Trophoblast cell (in vitro differentiated cells and primary cell): ENCODE measurements around the gene DNPH1.

Experiments
- DNase-seq, 2 donors: peaks; one replicate each; pipeline ENCODE4 v3.0.0-alpha.2; 2016
- H2AFZ ChIP-seq: 2 replicates; pipeline ENCODE4 v1.6.1; 2013; ENCODE audit warnings: low read length, moderate library complexity, mild to moderate bottlenecking; ENCODE audit not compliant: insufficient read depth, poor library complexity
- H2AK5ac ChIP-seq: 2 replicates; pipeline ENCODE4 v1.6.1; 2013; ENCODE audit warnings: mild to moderate bottlenecking, low read length
- H2BK120ac ChIP-seq: 2 replicates; pipeline ENCODE4 v1.6.1; 2013; ENCODE audit warnings: low read length, mild to moderate bottlenecking, moderate library complexity; ENCODE audit not compliant: insufficient read depth, poor library complexity
- H2BK12ac ChIP-seq: 2 replicates; pipeline ENCODE4 v1.6.1; 2013; ENCODE audit warnings: mild to moderate bottlenecking, low read length, moderate library complexity
- H2BK5ac ChIP-seq: 2 replicates; pipeline ENCODE4 v1.6.1; 2013; ENCODE audit warnings: low read length, low read depth, moderate library complexity, mild to moderate bottlenecking; ENCODE audit not compliant: poor library complexity
- H3K14ac ChIP-seq: 2 replicates; pipeline ENCODE4 v1.6.1; 2013; ENCODE audit warnings: mild to moderate bottlenecking, low read length
- H3K18ac ChIP-seq: 2 replicates; pipeline ENCODE4 v1.6.1; 2013; ENCODE audit warnings: mild to moderate bottlenecking, low read length
- H3K23ac ChIP-seq: 2 replicates; pipeline ENCODE4 v1.6.1; 2013; ENCODE audit warnings: low read length
- H3K27ac ChIP-seq: 2 replicates; pipeline ENCODE4 v1.5.1; 2013; ENCODE audit warnings: low read depth, mild to moderate bottlenecking, inconsistent platforms, low read length, moderate library complexity
- H3K27me3 ChIP-seq: 2 replicates; pipeline ENCODE4 v1.6.1; 2013; ENCODE audit warnings: inconsistent platforms, mild to moderate bottlenecking, low read length, moderate library complexity; ENCODE audit not compliant: insufficient read depth
- H3K36me3 ChIP-seq, 2 experiments: 1 replicate in 1 of 2; 2 replicates in 1 of 2; pipeline ENCODE4 v1.6.1; 2013; ENCODE audit warnings: low read length in 2 of 2, mild to moderate bottlenecking in 2 of 2, moderate library complexity in 1 of 2; ENCODE audit not compliant: insufficient read depth in 2 of 2, control insufficient read depth in 1 of 2
- H3K4ac ChIP-seq: 2 replicates; pipeline ENCODE4 v1.6.1; 2013; ENCODE audit warnings: low read depth, mild to moderate bottlenecking, low read length, moderate library complexity
- H3K4me1 ChIP-seq, 2 experiments: 1 replicate in 1 of 2; 2 replicates in 1 of 2; pipeline ENCODE4 v1.6.1; 2013; ENCODE audit warnings: low read length in 2 of 2, mild to moderate bottlenecking in 2 of 2, moderate library complexity in 1 of 2; ENCODE audit not compliant: insufficient read depth in 2 of 2, control insufficient read depth in 1 of 2
- H3K4me2 ChIP-seq: 2 replicates; pipeline ENCODE4 v1.6.1; 2013; ENCODE audit warnings: inconsistent platforms, mild to moderate bottlenecking, low read length, moderate library complexity
- H3K4me3 ChIP-seq: 2 replicates; pipeline ENCODE4 v1.5.1; 2013; ENCODE audit warnings: mild to moderate bottlenecking, low read depth, low read length, inconsistent platforms
- H3K79me1 ChIP-seq: one replicate; pipeline ENCODE4 v1.6.1; 2013; ENCODE audit warnings: low read length
- H3K79me2 ChIP-seq: 2 replicates; pipeline ENCODE4 v1.6.1; 2013; ENCODE audit warnings: low read length, mild to moderate bottlenecking; ENCODE audit not compliant: control insufficient read depth, insufficient read depth, poor library complexity
- H3K9ac ChIP-seq: 2 replicates; pipeline ENCODE4 v1.6.1; 2013; ENCODE audit warnings: mild to moderate bottlenecking, low read length
- H3K9me3 ChIP-seq: 2 replicates; pipeline ENCODE4 v1.6.1; 2013; ENCODE audit warnings: low read depth, mild to moderate bottlenecking, control low read depth, inconsistent platforms, low read length; ENCODE audit not compliant: insufficient read depth
- H4K12ac ChIP-seq: 2 replicates; pipeline ENCODE4 v1.6.1; 2013; ENCODE audit warnings: low read depth, mild to moderate bottlenecking, low read length, moderate library complexity
- H4K8ac ChIP-seq: 2 replicates; pipeline ENCODE4 v1.6.1; 2013; ENCODE audit warnings: low read depth, mild to moderate bottlenecking, low read length, moderate library complexity
- H4K91ac ChIP-seq: one replicate; pipeline ENCODE4 v1.6.1; 2013; ENCODE audit warnings: low read depth, mild to moderate bottlenecking, low read length, moderate library complexity
- WGBS: extraction: QIAGEN DNeasy Blood & Tissue Kit; methylation state at CpG from one replicate; pipeline ENCODE4 v1.1.7; 2013; ENCODE audit warnings: missing lambda C conversion rate; ENCODE audit not compliant: insufficient read length, insufficient coverage; ENCODE audit errors: extremely low coverage; 5-methylcytosine and 5-hydroxymethylcytosine counted together

The DNPH1 gene

DNA sequence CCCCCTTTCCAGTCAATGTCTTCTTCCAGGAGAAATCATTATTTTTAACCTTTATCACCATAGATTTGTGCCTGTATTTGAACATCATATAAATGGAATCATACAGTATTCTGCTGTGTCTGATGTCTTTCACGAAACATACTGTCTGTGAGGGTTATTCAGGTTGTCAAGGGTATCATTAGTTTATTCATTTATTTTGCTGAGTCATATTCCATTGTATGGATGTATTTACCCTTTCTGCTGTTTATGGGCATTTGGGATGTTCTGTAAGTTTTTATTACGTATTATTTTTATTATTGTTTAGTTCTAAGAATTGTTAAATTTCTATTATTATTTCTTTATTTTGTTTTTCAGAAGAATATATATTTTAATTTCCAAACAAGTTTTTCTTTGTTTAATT, 22.0 kb downstream of the DNPH1 start:
- Histone ChIP-seq H3K27ac (no peak overlapping the region), H2AFZ (no peak overlapping the region), H3K27me3 (no peaks in the 10 kb centered on the region), H3K4me3 (no peak overlapping the region), H2BK120ac (no peak overlapping the region), H3K79me1 (no peaks in the 10 kb centered on the region), H3K9ac (no peak overlapping the region), H4K12ac (no peak overlapping the region), H4K8ac (no peak overlapping the region), H3K18ac (no peak overlapping the region), H3K79me2 (no peaks in the 10 kb centered on the region), H3K36me3 (peaks cover 5 to 10% of the 10 kb centered on the region in 2 experiments), H3K4me1 (no peaks in the 10 kb centered on the region), H2BK12ac (no peak overlapping the region), H3K4me2 (no peak overlapping the region), H3K23ac (no peak overlapping the region), H2BK5ac (no peak overlapping the region), H3K9me3 (no peaks in the 10 kb centered on the region), H3K4ac (no peak overlapping the region), H3K14ac (no peak overlapping the region), H4K91ac (no peak overlapping the region), H2AK5ac (no peak overlapping the region)
- no peak for DNase-seq
- WGBS, result no CpG with 5 or more reads among the region's 2 CpGs

DNA sequence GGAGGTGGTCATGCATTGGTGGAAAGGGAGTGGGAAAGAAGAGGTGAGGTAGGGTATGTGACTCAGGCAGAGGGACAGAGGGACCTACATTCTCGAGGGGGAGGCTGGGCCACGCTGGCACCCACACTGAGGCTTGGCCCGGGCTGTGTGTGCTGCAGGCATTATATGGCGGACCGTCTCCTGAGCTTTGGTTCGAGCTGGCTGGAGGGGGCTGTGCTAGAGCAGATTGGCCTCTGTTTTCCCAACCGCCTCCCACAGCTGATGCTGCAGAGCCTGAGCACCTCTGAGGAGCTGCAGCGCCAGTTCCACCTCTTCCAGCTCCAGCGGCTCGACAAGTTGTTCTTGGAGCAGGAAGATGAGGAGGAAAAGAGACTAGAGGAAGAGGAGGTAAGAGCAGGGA, 23.4 kb downstream of the DNPH1 start:
- no CpG with 5 or more reads among the region's 10 CpGs for WGBS
- Histone ChIP-seq H3K36me3 (peaks cover 5 to 11% of the 10 kb centered on the region in 2 experiments), H3K79me2 (no peaks in the 10 kb centered on the region), H2AK5ac (no peak overlapping the region), H4K91ac (no peak overlapping the region), H3K4ac (no peak overlapping the region), H3K4me2 (no peak overlapping the region), H2BK120ac (no peak overlapping the region), H2BK5ac (no peak overlapping the region), H4K8ac (no peak overlapping the region), H3K9me3 (no peaks in the 10 kb centered on the region), H3K79me1 (no peaks in the 10 kb centered on the region), H3K23ac (no peak overlapping the region), H2BK12ac (no peak overlapping the region), H3K4me3 (no peak overlapping the region), H3K4me1 (no peaks in the 10 kb centered on the region), H2AFZ (no peak overlapping the region), H4K12ac (no peak overlapping the region), H3K14ac (no peak overlapping the region), H3K18ac (no peak overlapping the region), H3K9ac (no peak overlapping the region), H3K27me3 (no peaks in the 10 kb centered on the region), H3K27ac (no peak overlapping the region)
- DNase-seq, result no peak

GRCh38 chr6:43204271-43205105, 24.8 kb downstream of the DNPH1 start:
- Histone ChIP-seq H3K27me3 (no peaks in the 10 kb centered on the region), H3K9ac (no peak overlapping the region), H3K9me3 (no peaks in the 10 kb centered on the region), H2BK120ac (no peak overlapping the region), H3K4me3 (no peak overlapping the region), H2BK12ac (no peak overlapping the region), H3K79me1 (no peaks in the 10 kb centered on the region), H2AK5ac (no peak overlapping the region), H3K27ac (no peak overlapping the region), H3K79me2 (no peaks in the 10 kb centered on the region), H2AFZ (no peak overlapping the region), H3K14ac (no peak overlapping the region), H3K36me3 (peaks cover 12 to 23% of the 10 kb centered on the region in 2 experiments), H3K4me2 (no peak overlapping the region), H3K4ac (no peak overlapping the region), H3K4me1 (no peaks in the 10 kb centered on the region), H2BK5ac (no peak overlapping the region), H3K23ac (no peak overlapping the region), H3K18ac (no peak overlapping the region), H4K8ac (no peak overlapping the region), H4K91ac (no peak overlapping the region), H4K12ac (no peak overlapping the region)
- DNase-seq, result no peak
- no CpG with 5 or more reads among the region's 23 CpGs for WGBS

DNA sequence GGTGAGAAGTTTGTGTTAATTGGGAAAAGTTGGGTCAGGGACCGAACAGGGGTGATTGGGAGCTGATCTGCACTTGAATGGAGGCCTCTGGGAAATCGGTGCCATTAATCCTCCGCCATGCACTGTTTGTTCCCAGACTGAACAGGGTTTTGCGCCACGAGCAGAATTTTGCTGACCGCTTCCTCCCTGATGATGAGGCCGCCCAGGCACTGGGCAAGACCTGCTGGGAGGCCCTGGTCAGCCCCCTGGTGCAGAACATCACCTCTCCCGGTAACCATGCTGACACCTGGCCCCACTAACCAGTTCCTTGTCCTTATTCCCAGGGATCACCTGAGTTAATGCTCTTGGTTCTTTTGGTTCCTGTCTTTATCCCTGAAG, 25.6 kb downstream of the DNPH1 start:
- no peak overlapping the region for H4K12ac ChIP-seq
- 100% methylated on average over 1 of the region's 8 CpGs for WGBS
- no peak overlapping the region for H3K9ac ChIP-seq
- no peak for DNase-seq
- H3K18ac ChIP-seq, result no peak overlapping the region
- H4K8ac ChIP-seq, result no peak overlapping the region
- no peak overlapping the region for H4K91ac ChIP-seq
- H2BK5ac ChIP-seq, result no peak overlapping the region
- no peak overlapping the region for H3K14ac ChIP-seq
- peaks cover 14 to 25% of the 10 kb centered on the region in 2 experiments for H3K36me3 ChIP-seq
- H3K79me2 ChIP-seq, result no peaks in the 10 kb centered on the region
- no peak overlapping the region for H3K4me2 ChIP-seq
- H2BK12ac ChIP-seq, result no peak overlapping the region
- no peaks in the 10 kb centered on the region for H3K27me3 ChIP-seq
- no peak overlapping the region for H3K23ac ChIP-seq
- H3K4me3 ChIP-seq, result no peak overlapping the region
- no peak overlapping the region for H2BK120ac ChIP-seq
- H3K79me1 ChIP-seq, result no peaks in the 10 kb centered on the region
- H3K9me3 ChIP-seq, result no peaks in the 10 kb centered on the region
- H2AFZ ChIP-seq, result no peak overlapping the region
- no peaks in the 10 kb centered on the region for H3K4me1 ChIP-seq
- no peak overlapping the region for H2AK5ac ChIP-seq
- no peak overlapping the region for H3K27ac ChIP-seq
- H3K4ac ChIP-seq, result no peak overlapping the region
